NCI-H82 (cell line): ENCODE results near the gene PCSK4.
"Not testable (repeated sequence)": the region's sequence is repeated elsewhere in the genome, so short reads cannot be mapped to it uniquely, and the experiment has no call there.

Source experiments
- DNase-seq: peaks from one replicate; lab custom pipeline; 2025; lab: John Stamatoyannopoulos, UW

Gene PCSK4

GRCh38 chr19:1522061-1522460, 31.9 kb upstream of the PCSK4 start:
- DNase-seq, result no peak

GRCh38 chr19:1521636-1522035, 31.5 kb upstream of the PCSK4 start:
- no peak for DNase-seq

DNA sequence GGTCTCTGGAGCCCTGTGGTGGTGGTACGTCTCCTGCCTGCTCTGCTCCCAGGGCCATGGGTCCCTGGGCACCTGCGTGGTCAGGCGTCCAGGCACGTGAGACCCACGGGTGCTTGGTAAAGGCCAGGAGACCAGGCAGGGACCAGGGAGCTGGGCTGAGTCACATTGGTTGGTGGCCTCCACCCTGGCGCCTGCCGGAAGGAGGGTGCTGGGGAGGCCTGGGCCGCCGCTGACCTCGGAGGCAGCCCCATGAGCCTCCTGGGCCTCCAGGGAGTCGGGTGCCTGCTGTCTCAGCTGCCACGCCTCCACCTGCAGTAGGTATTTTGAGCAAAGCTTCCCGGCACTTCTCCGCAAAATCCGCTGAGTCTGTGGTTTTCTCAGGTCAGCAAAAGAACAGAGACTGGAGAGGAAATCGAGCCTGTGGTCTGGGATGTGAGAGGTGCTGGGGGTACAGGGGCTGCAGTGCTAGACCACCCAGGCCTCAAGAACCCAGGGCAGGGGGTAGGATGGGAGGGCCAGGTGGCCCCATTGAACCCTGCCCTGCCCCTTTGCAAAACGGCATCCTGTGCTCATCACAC, 30.1 kb upstream of the PCSK4 start:
- DNase-seq, result no peak

GRCh38 chr19:1519802-1520201, 29.7 kb upstream of the PCSK4 start:
- DNase-seq, result not testable (repeated sequence)

DNA sequence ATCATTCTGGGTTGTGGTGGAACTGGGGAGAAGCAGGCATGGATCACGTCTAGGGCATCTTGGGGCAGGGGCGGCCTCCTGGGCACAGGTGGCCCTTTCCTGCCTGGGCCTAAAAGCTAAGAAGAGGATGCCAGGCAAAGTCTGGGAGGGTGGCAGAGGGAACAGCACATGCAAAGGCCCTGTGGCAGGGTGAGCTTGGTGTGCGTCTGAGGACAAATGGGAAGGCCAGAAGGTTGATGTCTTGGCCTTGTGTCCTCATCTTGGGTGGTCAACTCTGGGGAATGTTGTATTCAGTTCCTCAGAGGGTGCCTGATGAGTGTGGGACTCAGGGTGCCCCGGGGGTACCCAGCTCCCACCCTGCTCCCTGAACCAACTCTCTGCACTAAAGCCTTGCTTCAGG, 28.3 kb upstream of the PCSK4 start:
- DNase-seq, result no peak

GRCh38 chr19:1516395-1516753, 26.2 kb upstream of the PCSK4 start:
- DNase-seq, result peak; percentile 51

DNA sequence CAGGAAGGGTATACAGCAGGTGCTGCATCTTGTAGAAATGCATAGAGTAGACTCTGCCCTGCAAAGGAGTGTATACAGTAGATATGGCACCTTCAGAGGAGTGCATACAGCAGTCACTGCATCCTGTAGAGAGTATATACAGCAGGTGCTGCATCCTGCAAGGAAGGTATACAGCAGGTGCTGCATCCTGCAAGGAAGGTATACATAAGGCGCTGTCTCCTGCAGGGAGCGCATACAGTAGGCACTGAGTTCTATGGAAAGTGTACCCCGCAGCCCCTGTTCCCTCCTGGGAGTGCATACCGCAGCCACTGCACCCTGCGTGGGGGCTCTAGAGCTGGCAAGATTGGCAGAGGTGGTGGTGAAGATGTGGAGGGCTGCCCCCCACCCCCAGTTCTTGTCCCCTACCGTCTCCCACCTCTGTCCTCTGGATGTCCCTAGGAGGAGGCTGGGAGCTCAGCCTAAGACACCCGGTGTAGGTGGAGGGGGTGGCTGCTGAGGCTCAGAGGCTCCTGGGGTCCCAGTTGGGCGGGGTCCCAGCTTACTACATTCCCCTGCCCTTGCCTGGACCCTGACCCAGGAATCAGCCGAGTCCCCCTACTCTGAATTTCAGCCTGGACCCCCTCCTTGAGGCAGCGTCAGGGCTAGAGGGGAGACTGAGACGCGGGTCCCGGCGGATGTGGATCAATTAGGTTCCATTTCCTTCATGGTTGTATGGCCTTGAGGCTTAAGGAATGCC, 25.0 kb upstream of the PCSK4 start:
- no peak for DNase-seq

DNA sequence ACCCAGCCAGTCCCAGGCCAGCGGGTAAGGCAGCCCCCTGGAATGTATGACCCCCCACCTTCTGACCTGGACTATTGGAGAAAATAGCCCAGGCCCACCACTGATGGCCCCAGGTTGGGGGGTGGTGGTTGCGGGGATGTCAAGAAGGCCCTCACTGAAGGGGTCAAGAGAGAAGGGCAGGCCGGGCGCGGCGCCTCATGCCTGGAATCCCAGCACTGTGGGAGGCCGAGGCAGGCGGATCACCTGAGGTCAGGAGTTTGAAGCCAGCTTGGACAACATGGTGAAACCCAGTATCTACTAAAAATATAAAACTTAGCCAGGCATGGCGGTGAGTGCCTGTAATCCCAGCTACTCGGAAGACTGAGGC, 24.1 kb upstream of the PCSK4 start:
- no peak for DNase-seq

DNA sequence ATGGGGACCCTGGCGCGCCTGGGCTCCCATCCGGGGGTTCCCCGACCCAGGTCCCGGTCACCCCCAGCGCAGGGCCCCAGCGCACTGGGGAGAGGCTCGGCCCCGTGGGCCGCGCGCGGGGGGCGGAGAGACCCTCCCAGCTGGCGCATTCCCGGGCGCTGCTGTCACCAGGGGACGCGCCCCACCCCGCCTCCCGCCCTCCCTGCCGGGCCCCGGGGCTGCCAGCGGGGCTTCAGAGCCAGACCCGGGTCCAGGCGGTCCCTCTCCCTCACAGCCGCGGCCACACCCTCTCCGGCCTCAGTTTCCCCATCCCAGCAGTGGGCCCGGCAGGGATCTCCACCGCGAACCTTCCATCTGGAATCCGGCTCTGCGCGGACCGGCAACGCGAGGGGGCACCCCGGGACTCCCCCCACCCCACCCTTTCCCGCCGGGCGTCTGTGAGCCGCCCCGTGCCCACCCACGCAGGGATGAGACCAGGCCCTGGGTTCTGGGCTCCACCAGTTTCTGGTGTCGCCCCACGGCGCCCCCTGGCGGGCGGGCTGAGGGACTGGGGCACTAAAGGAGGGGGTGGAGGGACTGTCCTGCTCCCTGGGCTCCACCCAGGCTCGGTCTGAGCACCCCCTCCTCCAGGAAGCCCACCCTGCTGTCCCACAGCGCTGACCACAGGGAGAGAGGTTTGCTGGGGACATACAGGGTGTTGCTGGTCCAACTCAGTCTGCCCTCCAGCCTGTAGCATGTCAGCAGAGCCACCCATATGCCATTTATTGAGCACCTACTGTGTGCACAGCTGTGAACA, 23.5 kb upstream of the PCSK4 start:
- DNase-seq, result peak; percentile 74

- DNase-seq, result peak; percentile 50
These were observed 22.7 kb upstream of the PCSK4 start, which contains the start of gene ADAMTSL5 for GRCh38 chr19:1512671-1513498. Gene ADAMTSL5 (minus strand): TSS chr19:1513019. CDS start chr19:1510943, 2,076 bp downstream.

DNA sequence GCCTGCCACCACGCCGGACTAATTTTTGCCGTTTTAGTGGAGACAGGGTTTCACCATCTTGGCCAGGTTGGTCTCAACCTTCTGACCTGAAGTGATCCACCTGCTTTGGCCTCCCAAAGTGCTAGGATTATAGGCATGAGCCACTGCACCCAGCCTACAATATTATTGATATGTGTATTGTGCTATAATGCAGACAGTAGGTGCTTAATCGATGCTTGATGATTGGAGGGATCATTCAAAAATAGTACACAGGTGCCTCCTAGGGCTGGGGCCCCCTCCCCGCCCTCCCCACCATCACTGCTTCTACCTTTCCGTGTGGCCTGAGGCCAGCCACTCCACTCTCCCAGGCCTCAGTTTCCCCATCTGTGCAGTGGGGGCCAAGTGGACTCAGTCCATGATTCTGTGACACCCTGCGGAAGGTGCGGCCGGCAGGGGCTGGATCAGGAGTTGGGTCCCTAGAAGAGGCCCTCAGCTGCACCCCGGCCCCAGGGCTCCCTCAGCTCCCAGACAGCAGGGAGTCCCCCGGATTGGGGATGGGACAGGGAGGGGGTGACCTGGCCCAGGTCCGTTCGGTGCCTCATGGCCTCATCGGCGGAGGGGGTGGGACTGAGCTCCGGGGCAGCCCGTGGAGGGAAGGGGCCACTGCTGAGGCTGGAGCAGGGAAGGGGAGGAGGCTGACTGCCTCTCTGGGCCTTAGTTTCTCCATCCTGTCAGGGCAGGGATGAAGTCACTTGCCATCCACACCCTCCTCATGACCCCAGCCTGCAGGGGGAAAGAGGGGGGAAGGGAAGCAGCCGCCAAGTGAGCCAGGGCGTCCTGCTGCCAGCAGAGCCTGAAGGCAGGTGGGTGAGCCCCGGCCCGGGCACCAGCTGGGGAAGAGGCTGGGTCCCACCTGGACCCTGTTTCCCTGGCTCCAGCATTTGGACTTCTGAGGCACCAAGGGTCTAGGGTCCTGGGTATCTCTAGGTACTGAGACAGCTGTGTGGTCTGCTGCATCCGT, 21.5 kb upstream of the PCSK4 start:
- DNase-seq, result no peak

GRCh38 chr19:1510807-1511206, 20.7 kb upstream of the PCSK4 start:
- DNase-seq, result no peak

DNA sequence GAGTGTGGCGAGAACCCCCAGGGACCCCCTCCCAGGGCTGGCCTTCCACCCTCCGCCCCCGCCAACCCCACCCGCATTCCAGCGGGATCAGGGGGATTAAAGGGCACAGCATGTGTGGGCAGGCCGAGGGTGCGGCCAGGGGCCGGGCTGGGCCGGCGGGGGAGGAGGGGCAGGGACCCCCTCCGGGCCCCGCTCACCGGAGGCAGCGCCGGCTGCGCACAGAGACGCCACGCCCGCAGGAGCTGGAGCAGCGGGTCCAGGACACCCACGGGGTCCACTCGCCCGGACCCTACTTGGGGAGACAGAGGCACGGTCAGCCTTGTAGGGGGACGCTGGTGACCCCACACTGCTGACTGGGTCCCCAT, 20.3 kb upstream of the PCSK4 start:
- no peak for DNase-seq

GRCh38 chr19:1509602-1510441, 19.7 kb upstream of the PCSK4 start:
- DNase-seq, result no peak

DNA sequence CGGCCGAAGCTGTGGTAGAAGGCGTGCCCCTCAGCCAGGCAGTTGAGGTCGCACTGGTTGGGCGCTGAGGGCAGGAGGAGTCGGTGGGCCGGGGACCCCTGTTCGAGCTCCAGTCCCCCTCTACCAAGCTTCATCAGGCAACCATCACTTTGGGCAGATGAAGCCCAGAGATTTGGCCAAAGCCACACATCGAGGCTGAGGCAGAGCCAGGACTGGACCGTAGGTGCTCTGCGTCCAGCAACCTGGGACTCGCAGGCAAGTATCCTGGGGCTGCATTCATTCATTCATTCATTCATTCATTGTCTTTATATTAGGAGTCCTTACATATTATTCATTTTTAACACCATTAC, 18.3 kb upstream of the PCSK4 start:
- no peak for DNase-seq

GRCh38 chr19:1507763-1508506, 17.8 kb upstream of the PCSK4 start:
- peak; percentile 97 for DNase-seq

GRCh38 chr19:1507192-1507660, 17.1 kb upstream of the PCSK4 start:
- no peak for DNase-seq

DNA sequence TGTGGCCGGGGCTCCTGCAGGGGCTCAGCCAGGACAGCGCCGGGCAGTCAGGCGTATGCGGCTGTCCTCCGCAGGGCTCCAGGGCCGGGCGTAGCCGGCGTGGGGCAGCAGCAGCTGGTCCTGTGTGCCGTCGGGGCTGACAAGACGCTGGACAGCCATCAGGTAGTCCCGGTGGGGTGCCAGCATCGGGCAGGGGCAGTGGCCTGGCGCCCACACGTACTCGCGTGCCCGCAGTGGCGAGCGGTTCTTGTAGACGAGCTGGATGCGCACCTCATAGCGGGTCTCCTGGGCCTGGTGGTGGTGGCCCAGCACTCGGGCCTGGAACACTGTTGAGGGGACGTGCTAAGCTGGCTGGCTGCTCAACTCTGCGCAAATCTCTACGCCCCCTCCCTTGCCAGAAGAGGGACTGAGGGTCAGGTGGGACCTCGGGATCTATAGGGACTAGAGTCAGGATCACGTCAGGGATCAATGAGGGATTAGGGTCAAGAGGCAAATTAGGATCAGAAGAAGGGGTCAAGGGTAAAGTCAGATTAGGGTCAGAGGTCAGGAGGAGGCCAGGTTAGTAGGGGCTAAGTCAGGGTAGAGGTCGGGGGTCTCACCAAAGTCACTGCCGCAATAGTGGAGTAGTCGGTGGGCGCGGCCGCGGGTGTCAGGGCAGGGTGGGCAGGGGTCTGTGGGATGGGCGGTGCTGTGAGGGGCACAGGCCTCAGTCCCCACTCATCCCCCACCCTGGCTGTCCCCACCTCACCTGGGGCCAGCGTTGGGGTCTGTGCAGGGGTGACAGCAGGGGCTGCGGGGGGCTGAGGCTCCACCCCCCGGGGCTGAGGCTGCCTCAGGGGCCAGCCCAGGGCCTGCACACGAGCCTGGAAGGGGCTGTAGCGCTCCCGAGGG, 16.1 kb upstream of the PCSK4 start:
- DNase-seq, result no peak
